Epithelial cell of esophagus (primary cell): ENCODE results near the gene MACROD2.
A peak's percentile ranks its signal among the peaks of the same experiment; 100 is the strongest.

Source experiments
- DNase-seq: peaks from one replicate; pipeline ENCODE4 v3.0.0; 2010; ENCODE audit warnings: low read depth
- H3K4me3 ChIP-seq: 2 replicates; pipeline ENCODE4 v1.5.1; 2011; ENCODE audit warnings: mild to moderate bottlenecking, low read length, control low read depth
- CTCF ChIP-seq: IDR thresholded peaks from 2 replicates; pipeline ENCODE4 v1.5.1; 2011; ENCODE audit warnings: low read depth, mild to moderate bottlenecking, low read length, control low read depth, inconsistent platforms; ENCODE audit not compliant: insufficient read depth; ENCODE audit errors: missing control alignments

The MACROD2 gene

GRCh38 chr20:14337400-14338171, 342.3 kb downstream of the MACROD2 start, which contains the start of gene FLRT3:
TSS of gene FLRT3 (minus strand) at chr20:14337612. CDS start at chr20:14327506, 10,106 bp downstream.
- H3K4me3 ChIP-seq, result peak within 1 kb of the TSS; percentile 93
- DNase-seq, result peak; percentile 99
- peak; percentile 92 for TF ChIP-seq CTCF

- DNase-seq, result no peak
- no peak for TF ChIP-seq CTCF
- H3K4me3 ChIP-seq, result no peak overlapping the region
Measured at GRCh38 chr20:14341801-14342200, 346.5 kb downstream of the MACROD2 start.

GRCh38 chr20:14342918-14343317, 347.6 kb downstream of the MACROD2 start:
- no peak for TF ChIP-seq CTCF
- no peak overlapping the region for H3K4me3 ChIP-seq
- DNase-seq, result no peak

GRCh38 chr20:14343491-14344065, 348.3 kb downstream of the MACROD2 start:
- DNase-seq, result no peak
- no peak for TF ChIP-seq CTCF
- H3K4me3 ChIP-seq, result no peak overlapping the region

- no peak for DNase-seq
- no peak overlapping the region for H3K4me3 ChIP-seq
- no peak for TF ChIP-seq CTCF
Measured at GRCh38 chr20:14344746-14345145, 349.4 kb downstream of the MACROD2 start.

- DNase-seq, result no peak
- no peak overlapping the region for H3K4me3 ChIP-seq
- no peak for TF ChIP-seq CTCF
Measured at GRCh38 chr20:14355791-14356190, 360.5 kb downstream of the MACROD2 start.
